Measurements from ENCODE around the gene XXYLT1. TPM values are rescaled to one million over a fixed set of nuclear protein-coding genes. Genes with fewer than 3 reads are reported as not detected.

XXYLT1 gene
- polyA plus RNA-seq, 2 of the 4 experiments (the other 2 are of a cell fraction): 11.9 to 12.0 TPM

GRCh38 chr3:195197765-195198425, 73.1 kb downstream of the XXYLT1 start:
- H3K27ac ChIP-seq: peak overlapping the region; percentile 25 to 73; a peak in 4 of 6 replicates
- no peak overlapping the region for H3K4me3 ChIP-seq
- ATAC-seq (peak; percentile 69 to 73; a peak in 4 of 6 replicates), FAIRE-seq (no peak), DNase-seq (ENCODE audit: low read depth in 1 of 2, low spot score in 1 of 2) (peak; percentile 8 to 42)
- TF ChIP-seq FOSL2 (IDR thresholded peaks at IDR 0.05) (no peak), FOSL2 (CRISPR knock-in tag; IDR thresholded peaks at IDR 0.05) (0 out of 2 replicates have a peak, but pooled peaks have one; percentile 23), CBX8 (IDR thresholded peaks at IDR 0.05) (no peak), MAZ (IDR thresholded peaks at IDR 0.05; ENCODE audit: borderline replicate concordance, low read depth, low read length) (no peak)
- 75% methylated on average over 11 of the region's 11 CpGs for WGBS (ENCODE audit: missing lambda C conversion rate)
- ChIA-PET POLR2A (no interaction called here), CTCF (interaction anchor here (0.6 kb wide), 1 partner anchor 13 kb away, joined by 4 read pairs; no protein-coding TSS in a partner anchor)
- H3K4me1 ChIP-seq: peaks cover 20% of the 10 kb centered on the region
- peak overlapping the region; percentile 34 for H3K4me2 ChIP-seq
- no peaks in the 10 kb centered on the region for H3K9me3 ChIP-seq

- peaks cover 20% of the 10 kb centered on the region for H3K4me1 ChIP-seq
- H3K4me2 ChIP-seq: no peak overlapping the region
- CTCF ChIA-PET: interaction anchor here (0.6 to 0.9 kb wide), 2 partner anchors 11 to 75 kb away, joined by 3 read pairs; partner anchors contain the start of gene XXYLT1
- 57% methylated on average over 4 of the region's 5 CpGs for WGBS (ENCODE audit: missing lambda C conversion rate)
- TF ChIP-seq BCL3 (IDR thresholded peaks at IDR 0.05) (no peak), ELK1 (IDR thresholded peaks at IDR 0.05; ENCODE audit: low read depth, low read length) (no peak), EHMT2 (IDR thresholded peaks at IDR 0.05; ENCODE audit: low read depth) (no peak), CHD4 (IDR thresholded peaks at IDR 0.05; ENCODE audit: borderline replicate concordance) (no peak), HDAC2 (IDR thresholded peaks at IDR 0.05) (no peak), ESRRA (IDR thresholded peaks at IDR 0.05; ENCODE audit: borderline replicate concordance, low read length) (no peak), RAD21 (conservative IDR thresholded peaks at IDR 0.05 in 1 of 2, IDR thresholded peaks at IDR 0.05 in 1 of 2) (no peak), SMC3 (IDR thresholded peaks at IDR 0.05) (no peak)
- TF ChIP-seq, protein P1, sequence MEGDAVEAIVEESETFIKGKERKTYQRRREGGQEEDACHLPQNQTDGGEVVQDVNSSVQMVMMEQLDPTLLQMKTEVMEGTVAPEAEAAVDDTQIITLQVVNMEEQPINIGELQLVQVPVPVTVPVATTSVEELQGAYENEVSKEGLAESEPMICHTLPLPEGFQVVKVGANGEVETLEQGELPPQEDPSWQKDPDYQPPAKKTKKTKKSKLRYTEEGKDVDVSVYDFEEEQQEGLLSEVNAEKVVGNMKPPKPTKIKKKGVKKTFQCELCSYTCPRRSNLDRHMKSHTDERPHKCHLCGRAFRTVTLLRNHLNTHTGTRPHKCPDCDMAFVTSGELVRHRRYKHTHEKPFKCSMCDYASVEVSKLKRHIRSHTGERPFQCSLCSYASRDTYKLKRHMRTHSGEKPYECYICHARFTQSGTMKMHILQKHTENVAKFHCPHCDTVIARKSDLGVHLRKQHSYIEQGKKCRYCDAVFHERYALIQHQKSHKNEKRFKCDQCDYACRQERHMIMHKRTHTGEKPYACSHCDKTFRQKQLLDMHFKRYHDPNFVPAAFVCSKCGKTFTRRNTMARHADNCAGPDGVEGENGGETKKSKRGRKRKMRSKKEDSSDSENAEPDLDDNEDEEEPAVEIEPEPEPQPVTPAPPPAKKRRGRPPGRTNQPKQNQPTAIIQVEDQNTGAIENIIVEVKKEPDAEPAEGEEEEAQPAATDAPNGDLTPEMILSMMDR (IDR thresholded peaks at IDR 0.05): no peak
- POLR2A ChIA-PET: no interaction called here
- DNase-seq (ENCODE audit: low read depth in 1 of 2, low spot score in 1 of 2) (no peak), ATAC-seq (peak; percentile 52 to 54; a peak in 3 of 6 replicates), FAIRE-seq (no peak)
- peak overlapping the region in 1 of 2 experiments; percentile 16; a peak in 1 of 6 replicates for H3K27ac ChIP-seq
- H3K4me3 ChIP-seq: no peak overlapping the region
- peaks cover 13% of the 10 kb centered on the region for H3K9me3 ChIP-seq
These were observed 74.7 kb downstream of the XXYLT1 start for GRCh38 chr3:195196266-195196665.

GRCh38 chr3:195195321-195196209, 75.4 kb downstream of the XXYLT1 start:
- Histone ChIP-seq H3K4me2 (no peak overlapping the region), H3K4me1 (peaks cover 20% of the 10 kb centered on the region), H3K4me3 (no peak overlapping the region), H3K9me3 (peaks cover 17% of the 10 kb centered on the region), H3K27ac (peak overlapping the region in 1 of 2 experiments; percentile 16; a peak in 1 of 6 replicates)
- DNase-seq (ENCODE audit: low read depth in 1 of 2, low spot score in 1 of 2) (no peak), FAIRE-seq (no peak), ATAC-seq (peak in 1 of 2 experiments; percentile 30; a peak in 2 of 6 replicates)
- POLR2A ChIA-PET: no interaction called here
- WGBS (ENCODE audit: missing lambda C conversion rate): 88% methylated on average over 12 of the region's 17 CpGs
- CTCF ChIA-PET: interaction anchor here (0.7 to 0.9 kb wide), 2 partner anchors 11 to 76 kb away, joined by 3 read pairs; no protein-coding TSS in a partner anchor
- TF ChIP-seq REST (IDR thresholded peaks at IDR 0.05) (no peak), POLR2A (IDR thresholded peaks at IDR 0.05; ENCODE audit: low read length) (no peak), PBX3 (IDR thresholded peaks at IDR 0.05) (no peak), JUN (IDR thresholded peaks at IDR 0.05) (no peak), E2F6 (IDR thresholded peaks at IDR 0.05; ENCODE audit: borderline replicate concordance, low read depth) (no peak), TP53 (CRISPR knock-in tag; IDR thresholded peaks at IDR 0.05) (no peak), NPAS2 (CRISPR knock-in tag; IDR thresholded peaks at IDR 0.05; ENCODE audit: borderline replicate concordance) (no peak), CHD2 (IDR thresholded peaks at IDR 0.05; ENCODE audit: low read length, partially characterized antibody) (no peak)

All from A549 (cell line).